Sigmoid colon (tissue), 4 donors: ENCODE data around the gene CYP11A1.
A peak's percentile ranks its signal among the peaks of the same experiment; 100 is the strongest.

Experiments used
- EP300 ChIP-seq, 4 donors: sonication (generic); formaldehyde crosslinking; IDR thresholded peaks; one replicate each; pipeline ENCODE4 v1.6.1; 2017; ENCODE audit warnings: antibody characterized with exemption in 4 of 4
- POLR2A ChIP-seq, 2 donors: fragments of 450-650 bp; IDR thresholded peaks; one replicate each; pipeline ENCODE4 v1.6.1; 2016; ENCODE audit warnings: antibody characterized with exemption in 2 of 2, mild to moderate bottlenecking in 2 of 2, moderate library complexity in 2 of 2
- POLR2AphosphoS5 ChIP-seq, 4 donors: sonication (generic); formaldehyde crosslinking; IDR thresholded peaks; one replicate each; pipeline ENCODE4 v1.6.1; 2017; ENCODE audit warnings: antibody characterized with exemption in 4 of 4
- TF ChIP-seq, protein P1 (sequence below), 4 experiments: fragments of 450-650 bp in 3 of 4; fragments of 200-600 bp in 1 of 4; IDR thresholded peaks; one replicate each; pipeline ENCODE4 v1.5.1; 2016 to 2019; ENCODE audit warnings: antibody characterized with exemption in 4 of 4, mild to moderate bottlenecking in 3 of 4, moderate library complexity in 2 of 4

DNA sequence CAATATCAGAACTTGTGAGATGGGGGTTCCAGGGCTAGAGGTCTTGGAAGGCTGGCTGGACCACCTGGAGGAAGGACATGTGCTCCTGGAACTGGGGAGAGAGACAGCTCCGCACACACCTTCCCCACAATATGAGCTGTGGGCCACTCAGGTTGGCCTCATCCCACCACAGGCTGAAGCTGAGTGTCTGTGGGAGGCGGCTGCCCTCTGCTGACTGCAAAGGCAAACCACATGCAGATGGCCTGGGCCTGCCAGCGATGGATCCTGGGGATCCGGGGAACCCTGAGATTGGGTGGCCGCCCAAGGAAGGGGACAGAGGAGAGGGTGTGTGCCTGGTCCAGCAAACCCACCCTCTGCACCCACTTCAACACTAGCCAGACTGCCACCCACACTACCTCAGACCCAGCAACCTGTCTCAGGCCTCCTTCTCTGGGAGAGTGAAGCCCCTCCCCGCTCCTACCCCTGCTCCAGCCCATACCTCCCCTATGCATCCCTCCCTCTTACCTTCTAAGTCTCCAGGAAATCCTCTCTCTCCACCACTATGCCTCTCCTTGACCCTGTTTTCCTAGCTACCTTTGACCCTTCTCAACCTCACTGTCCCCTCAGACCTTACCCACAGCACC lies 44.8 kb downstream of the CYP11A1 start:
- TF ChIP-seq POLR2A (IDR thresholded peaks at IDR 0.05) = no peak
- TF ChIP-seq, protein P1, sequence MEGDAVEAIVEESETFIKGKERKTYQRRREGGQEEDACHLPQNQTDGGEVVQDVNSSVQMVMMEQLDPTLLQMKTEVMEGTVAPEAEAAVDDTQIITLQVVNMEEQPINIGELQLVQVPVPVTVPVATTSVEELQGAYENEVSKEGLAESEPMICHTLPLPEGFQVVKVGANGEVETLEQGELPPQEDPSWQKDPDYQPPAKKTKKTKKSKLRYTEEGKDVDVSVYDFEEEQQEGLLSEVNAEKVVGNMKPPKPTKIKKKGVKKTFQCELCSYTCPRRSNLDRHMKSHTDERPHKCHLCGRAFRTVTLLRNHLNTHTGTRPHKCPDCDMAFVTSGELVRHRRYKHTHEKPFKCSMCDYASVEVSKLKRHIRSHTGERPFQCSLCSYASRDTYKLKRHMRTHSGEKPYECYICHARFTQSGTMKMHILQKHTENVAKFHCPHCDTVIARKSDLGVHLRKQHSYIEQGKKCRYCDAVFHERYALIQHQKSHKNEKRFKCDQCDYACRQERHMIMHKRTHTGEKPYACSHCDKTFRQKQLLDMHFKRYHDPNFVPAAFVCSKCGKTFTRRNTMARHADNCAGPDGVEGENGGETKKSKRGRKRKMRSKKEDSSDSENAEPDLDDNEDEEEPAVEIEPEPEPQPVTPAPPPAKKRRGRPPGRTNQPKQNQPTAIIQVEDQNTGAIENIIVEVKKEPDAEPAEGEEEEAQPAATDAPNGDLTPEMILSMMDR (IDR thresholded peaks at IDR 0.05) = peak; percentile 54 to 77 (median 61)
- TF ChIP-seq EP300 (IDR thresholded peaks at IDR 0.05) = no peak
- no peak for TF ChIP-seq POLR2AphosphoS5 (IDR thresholded peaks at IDR 0.05)
